Measurements from ENCODE around the gene PSMB10. TPM values are rescaled to one million over a fixed set of nuclear protein-coding genes. Genes with fewer than 3 reads are reported as not detected.

PSMB10 gene
- total and polyA plus RNA-seq, 2 of the 4 experiments (the other 2 are of a cell fraction), result 28.7 to 36.7 TPM

DNA sequence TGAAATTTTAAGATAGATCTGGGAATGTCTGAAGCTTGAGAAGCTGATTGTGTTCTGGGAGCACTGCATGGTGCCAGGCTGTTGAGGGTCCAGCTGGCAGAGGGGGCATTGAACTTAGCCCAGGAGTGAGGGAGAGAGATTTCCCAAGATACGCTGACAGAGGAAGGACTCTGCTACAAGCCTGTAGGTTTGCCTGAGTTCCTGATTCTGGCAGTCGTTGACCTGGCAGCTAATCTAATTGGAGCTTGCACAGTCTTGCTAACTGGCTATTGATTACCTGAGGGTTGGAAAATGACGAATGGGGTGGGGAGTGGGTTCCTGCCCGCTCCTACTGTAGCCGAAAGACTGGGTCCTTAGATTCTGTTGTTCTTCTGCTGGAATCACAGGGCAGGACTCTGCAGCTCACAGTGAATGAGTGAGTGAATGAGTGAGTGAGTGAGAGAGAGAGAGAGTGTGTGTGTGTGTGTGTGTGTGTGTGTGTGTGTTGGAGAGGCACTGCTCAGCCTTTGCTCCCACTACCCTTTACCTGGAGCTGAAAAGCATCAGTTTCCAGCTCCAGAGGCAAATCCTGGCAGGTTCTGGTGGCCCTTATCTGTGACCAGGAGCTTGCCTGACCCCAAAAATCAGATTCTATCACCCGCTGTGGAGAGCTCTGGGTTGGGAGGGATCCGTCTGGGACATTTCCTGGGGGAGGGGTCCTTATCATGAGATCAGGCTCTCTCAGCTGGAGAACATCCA is 21.7 kb downstream of the PSMB10 start:
- no peak overlapping the region for H3K4me2 ChIP-seq (ENCODE audit: low read depth, low read length)
- H3K18ac ChIP-seq (ENCODE audit: low read depth, low read length), result no peak overlapping the region
- H3K23ac ChIP-seq (ENCODE audit: low read depth, low read length), result no peak overlapping the region
- dilution Hi-C loops (cut with HindIII; ENCODE audit: low sequenced_read_pairs, unreplicated experiment) (no loop called here), in situ Hi-C loops (cut with MboI; ENCODE audit: low sequenced_read_pairs) (no loop called here), intact Hi-C loops (cut with micrococcal nuclease) (no loop called here)
- H3K9ac ChIP-seq (ENCODE audit: low read depth, low read length), result no peak overlapping the region
- H3K9me1 ChIP-seq (ENCODE audit: insufficient read depth, low read length), result peaks cover 30% of the 10 kb centered on the region
- H3K79me1 ChIP-seq (ENCODE audit: low read depth in 1 of 2, low read length in 2 of 2), result peaks cover 16 to 58% of the 10 kb centered on the region in 2 experiments
- WGBS, 2 experiments (ENCODE audit: extremely low coverage in 2 of 2, insufficient read length in 1 of 2), result 94% methylated on average over 3 of the region's 7 CpGs; no CpG with 5 or more reads in 1 of the 2 experiments
- H2BK20ac ChIP-seq (ENCODE audit: low read depth, low read length), result no peak overlapping the region
- H3K9me3 ChIP-seq (ENCODE audit: control insufficient read depth, insufficient read depth, low read length), result no peaks in the 10 kb centered on the region
- H2BK15ac ChIP-seq (ENCODE audit: low read depth, low read length), result no peak overlapping the region
- no peak overlapping the region for H3K56ac ChIP-seq (ENCODE audit: extremely low read depth, insufficient read depth, low read length)
- H4K8ac ChIP-seq (ENCODE audit: low read depth in 2 of 2, low read length in 2 of 2), result no peak overlapping the region
- no peak overlapping the region for H3K4me3 ChIP-seq (ENCODE audit: insufficient read depth, low read depth, low read length)
- H4K5ac ChIP-seq (ENCODE audit: low read depth, low read length), result no peak overlapping the region
- CTCF ChIA-PET, result no interaction called here
- no peak overlapping the region for H2AK5ac ChIP-seq (ENCODE audit: low read depth, low read length)
- no peak overlapping the region for H3K14ac ChIP-seq (replicated peaks; ENCODE audit: low read depth, low read length)
- H3K4me1 ChIP-seq (ENCODE audit: control insufficient read depth, insufficient read depth, low read length), result peaks cover 23% of the 10 kb centered on the region
- H2BK120ac ChIP-seq (ENCODE audit: low read depth, low read length), result no peak overlapping the region
- peaks cover 48% of the 10 kb centered on the region for H4K20me1 ChIP-seq (ENCODE audit: insufficient read depth, low read length)
- no TSS peak for BruUV-seq (replicated peaks)
- H3K36me3 ChIP-seq (ENCODE audit: control insufficient read depth, insufficient read depth, low read length), result peaks cover 20% of the 10 kb centered on the region
- no peaks in the 10 kb centered on the region for H3K27me3 ChIP-seq (ENCODE audit: control insufficient read depth, insufficient read depth, low read length)
- no peak overlapping the region for H2AK9ac ChIP-seq (replicated peaks; ENCODE audit: low read depth, low read length, poor library complexity)
- H2AFZ ChIP-seq (replicated peaks; ENCODE audit: low read length, poor library complexity), result no peak overlapping the region
- H3K27ac ChIP-seq (ENCODE audit: insufficient read depth, low read length), result no peak overlapping the region
- TF ChIP-seq RAD21 (IDR thresholded peaks at IDR 0.05; ENCODE audit: low read length), result no peak
- no peak for TF ChIP-seq FOS (IDR thresholded peaks at IDR 0.05; ENCODE audit: low read depth, low read length)
- no peak for TF ChIP-seq MAFK (IDR thresholded peaks at IDR 0.05; ENCODE audit: low read depth, low read length)
- TF ChIP-seq RCOR1 (IDR thresholded peaks at IDR 0.05; ENCODE audit: insufficient replicate concordance, low read length), result no peak
- no peak for TF ChIP-seq NFE2L2 (IDR thresholded peaks at IDR 0.05; ENCODE audit: low read depth, low read length)
- TF ChIP-seq BHLHE40 (IDR thresholded peaks at IDR 0.05; ENCODE audit: low read depth, low read length), result no peak
- TF ChIP-seq CTCF (conservative IDR thresholded peaks at IDR 0.05; ENCODE audit: low read depth, low read length), result no peak
- H3K4ac ChIP-seq (ENCODE audit: low read depth, low read length), result no peak overlapping the region
- POLR2A ChIA-PET (ENCODE audit: unreplicated experiment), result no interaction called here
- no peak for DNase-seq
- H2BK5ac ChIP-seq (ENCODE audit: low read depth, low read length, poor library complexity, severe bottlenecking), result no peak overlapping the region
- no peak overlapping the region for H4K91ac ChIP-seq (ENCODE audit: insufficient read depth, low read depth, low read length)
- no peak for ATAC-seq (ENCODE audit: low read depth)

Data from IMR-90 (cell line).